Activated T-cell treated with anti-CD3 and anti-CD28 coated beads, Interleukin-2, amount 50 U/mL, for 48 hours (primary cell): ENCODE results near the gene TMEM151B.

Source experiments
- DNase-seq, 2 experiments: peaks; one replicate each; pipeline ENCODE4 v3.0.0-alpha.2; 2020

Gene TMEM151B

DNA sequence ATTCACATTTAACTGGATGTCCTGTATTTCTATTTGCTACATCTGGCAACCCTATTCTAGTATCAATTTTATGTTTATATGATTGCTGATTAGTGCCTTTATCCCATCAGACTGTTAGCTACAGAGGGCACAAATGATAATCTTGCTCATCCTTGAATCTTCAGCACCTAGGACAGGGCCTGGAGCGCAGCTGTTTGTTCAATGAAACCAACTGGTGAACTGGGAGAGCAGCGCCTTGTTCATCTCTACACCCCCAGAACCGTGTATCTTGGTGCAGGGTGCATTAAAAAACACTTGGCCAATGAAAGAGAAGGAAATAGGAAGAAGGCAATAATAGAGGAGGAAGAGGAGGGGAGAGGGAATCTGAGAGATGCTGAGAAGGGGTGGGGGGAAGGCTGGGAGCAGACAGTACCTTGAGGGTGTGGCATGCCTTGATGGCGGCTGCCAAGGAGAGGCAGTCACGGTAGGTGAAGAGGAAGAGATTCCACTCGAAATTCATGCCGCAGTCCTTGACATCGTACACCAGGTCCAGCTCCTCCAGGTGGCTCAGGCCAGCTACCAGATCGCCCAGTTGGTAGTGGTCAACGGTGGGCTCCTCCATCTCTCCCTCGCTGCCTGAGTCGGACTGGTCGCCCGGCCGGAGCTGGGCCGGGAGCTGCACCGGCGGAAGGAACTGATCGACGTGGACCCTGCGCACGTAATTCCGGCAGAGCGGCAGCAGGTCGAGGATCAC is 15.5 kb downstream of the TMEM151B start:
- DNase-seq: no peak

DNA sequence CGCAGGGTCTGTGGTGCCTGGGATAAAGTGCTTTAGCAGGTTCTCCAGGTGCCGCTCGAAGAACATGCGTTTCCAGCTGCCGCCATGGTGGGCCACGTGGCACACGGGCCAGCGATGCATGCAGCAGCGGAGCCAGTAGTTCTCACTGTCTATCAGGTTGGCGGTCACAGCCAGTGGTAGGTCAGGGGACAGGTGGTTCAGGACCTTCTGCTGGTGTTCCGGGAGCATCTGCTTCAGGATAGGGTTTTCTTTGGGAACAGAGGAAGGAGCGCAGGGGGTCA is 16.0 kb downstream of the TMEM151B start:
- DNase-seq: no peak

DNA sequence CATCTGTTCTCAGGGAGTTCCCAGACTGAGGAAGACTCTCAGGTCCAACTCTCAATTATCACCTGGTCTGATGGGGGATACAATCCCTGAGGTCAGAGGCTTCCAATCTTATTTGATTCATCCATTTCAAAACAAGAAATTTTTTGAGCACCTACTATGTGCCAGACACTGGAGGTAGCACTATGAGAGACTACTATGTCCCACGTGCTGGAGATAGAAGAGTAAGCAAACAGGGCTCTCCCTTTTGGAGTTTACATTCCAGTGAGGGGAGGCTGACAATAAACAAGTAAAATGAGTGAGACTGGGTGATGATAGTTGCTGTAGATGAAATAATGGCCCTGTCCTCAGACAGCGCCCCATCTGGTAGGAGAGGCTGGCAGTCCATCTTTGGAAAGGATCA is 16.5 kb downstream of the TMEM151B start:
- DNase-seq: no peak

- DNase-seq: no peak
These were observed 19.5 kb downstream of the TMEM151B start for GRCh38 chr6:44289726-44290260.

DNA sequence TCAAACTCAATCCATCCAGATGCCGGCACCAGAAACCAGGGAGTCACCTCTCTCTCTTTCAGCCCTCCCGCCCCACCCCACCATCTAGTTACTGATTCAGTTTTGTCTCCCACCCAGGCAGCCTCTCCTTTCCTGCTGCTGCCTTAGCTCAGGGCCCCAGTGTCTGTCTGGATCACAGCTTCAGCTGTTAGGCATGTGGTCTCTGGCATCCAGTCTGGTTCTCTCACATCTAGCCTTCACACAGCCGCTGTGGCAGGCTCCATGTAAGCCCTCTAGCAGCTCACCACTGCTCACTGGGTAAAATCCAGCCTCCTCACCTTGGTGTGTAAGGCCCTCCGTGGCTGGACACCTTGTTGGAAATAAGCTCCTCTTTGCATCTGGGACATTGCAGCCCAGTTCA is 21.6 kb downstream of the TMEM151B start:
- no peak for DNase-seq

DNA sequence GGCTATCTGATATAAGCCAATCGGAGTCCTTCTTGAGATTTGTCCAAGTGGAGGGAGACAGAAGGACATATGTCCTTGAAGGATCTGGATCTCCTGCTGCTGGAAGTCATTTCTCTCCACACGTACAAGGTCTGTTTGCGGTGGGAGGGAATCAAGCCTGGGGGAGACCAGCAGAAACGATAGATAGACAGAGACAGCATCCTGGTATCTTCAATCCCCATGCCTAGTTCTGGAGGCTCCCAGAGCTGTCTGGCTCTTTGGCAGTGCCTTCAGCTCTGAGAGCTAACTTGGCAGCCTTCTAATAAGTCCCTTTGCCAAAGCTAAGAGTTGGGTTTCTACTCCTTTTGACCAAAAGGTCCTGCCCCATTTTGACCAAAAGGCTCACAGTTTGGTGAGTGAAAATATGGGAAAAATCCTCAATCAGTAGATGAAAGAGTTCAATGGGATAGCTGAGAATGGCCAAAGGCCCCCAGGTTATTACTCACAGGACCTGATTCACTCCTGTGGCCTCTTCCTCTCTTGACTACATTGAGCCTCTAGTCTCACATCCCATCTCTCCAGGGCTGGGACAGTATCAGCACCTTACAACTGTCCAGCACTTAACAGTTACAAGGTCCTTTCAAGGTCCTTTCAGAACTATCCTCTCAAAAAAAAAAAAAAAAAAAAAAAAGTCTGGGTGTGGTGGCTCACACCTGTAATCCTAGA is 22.6 kb downstream of the TMEM151B start:
- DNase-seq: no peak

DNA sequence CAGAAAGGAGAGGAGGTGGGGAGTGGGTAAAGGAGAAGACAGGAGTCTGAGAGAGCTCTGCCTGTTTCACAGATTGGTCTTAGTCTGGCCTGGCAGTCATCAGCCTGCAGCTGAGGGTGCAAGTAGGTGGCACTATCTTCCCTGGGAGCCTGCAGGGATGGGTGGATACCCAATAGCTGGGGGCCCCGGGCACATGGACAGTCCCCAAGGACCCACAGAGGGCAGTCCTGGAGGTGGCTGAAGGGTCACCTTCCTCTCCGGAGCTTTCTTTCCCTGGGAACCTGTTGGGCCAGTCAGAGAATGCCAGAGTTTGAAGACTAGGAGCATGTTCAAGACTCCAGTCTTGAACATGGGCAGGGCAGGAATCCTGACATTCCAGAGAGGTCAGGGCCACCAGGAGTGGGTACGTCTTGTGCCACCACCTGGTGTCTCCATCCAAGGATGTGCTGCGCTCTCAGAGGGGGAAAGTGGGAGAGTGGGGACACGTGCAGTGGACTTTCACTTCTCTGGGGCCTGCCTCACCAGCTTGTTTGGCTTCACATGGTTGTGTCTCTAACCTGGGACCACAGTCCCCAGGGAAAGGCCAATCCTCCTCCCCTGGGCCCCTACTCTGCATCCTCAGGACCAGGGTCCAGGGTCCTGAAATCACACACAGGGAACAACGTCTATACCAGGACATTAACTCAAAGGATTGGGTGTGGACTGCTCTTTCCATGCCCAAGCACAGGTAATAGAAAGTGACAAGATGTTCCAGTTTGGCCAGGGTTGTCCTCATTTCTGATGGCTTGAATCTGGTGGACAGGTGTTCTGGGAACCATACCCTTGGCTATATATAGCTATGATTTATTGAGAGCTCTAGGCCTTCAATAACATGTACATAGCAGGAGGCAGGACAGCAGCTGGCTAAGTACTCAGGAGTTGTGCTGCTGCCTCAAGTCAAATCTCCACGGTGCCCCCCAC is 24.9 kb downstream of the TMEM151B start:
- DNase-seq: no peak

GRCh38 chr6:44297063-44298038 is 27.1 kb downstream of the TMEM151B start:
- peak; percentile 66 to 71 for DNase-seq

- no peak for DNase-seq
These were observed 28.0 kb downstream of the TMEM151B start for GRCh38 chr6:44298055-44298803.

DNA sequence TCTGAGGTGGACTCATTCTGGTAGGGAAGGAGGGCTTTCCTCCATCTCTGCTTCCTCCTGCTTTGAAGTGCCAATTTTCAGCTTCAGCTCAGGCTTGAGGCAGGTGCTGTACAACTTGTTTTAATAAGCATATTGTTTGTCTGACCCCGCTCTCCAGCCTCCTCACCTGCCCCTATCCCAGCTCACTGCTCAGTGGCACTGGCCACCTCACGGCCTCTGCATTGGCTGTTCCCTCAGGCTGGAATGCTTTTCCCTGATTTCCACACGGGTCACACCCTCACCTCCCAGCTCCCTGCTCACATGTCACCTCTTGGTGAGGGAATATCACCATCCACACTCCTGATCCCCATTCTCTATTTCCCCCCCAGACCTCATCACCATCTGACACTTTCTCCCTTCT is 28.6 kb downstream of the TMEM151B start:
- no peak for DNase-seq

GRCh38 chr6:44300292-44300823 is 30.1 kb downstream of the TMEM151B start:
- DNase-seq: no peak

GRCh38 chr6:44301106-44301505 is 30.9 kb downstream of the TMEM151B start:
- DNase-seq: no peak

GRCh38 chr6:44301782-44302564 is 31.7 kb downstream of the TMEM151B start:
- no peak for DNase-seq

DNA sequence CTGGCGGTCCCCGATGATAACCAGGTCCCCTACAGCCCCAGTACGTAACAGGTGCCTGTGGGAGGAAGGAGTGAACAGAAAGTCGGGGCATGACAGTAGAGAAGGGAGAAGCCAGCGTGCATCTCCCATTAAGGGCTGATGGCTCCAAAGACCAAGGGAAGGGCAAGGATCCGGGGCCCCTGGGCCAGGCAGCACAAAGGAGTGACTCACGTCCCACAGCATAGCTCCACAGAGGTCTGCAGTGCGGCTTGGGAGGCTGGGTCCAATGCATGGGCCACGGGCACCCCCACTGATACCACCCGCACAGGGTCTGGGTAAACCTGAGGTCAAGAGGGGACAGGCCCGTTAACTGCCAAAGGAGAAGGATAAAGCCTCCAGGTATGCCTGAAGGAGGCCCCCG is 32.6 kb downstream of the TMEM151B start:
- no peak for DNase-seq

GRCh38 chr6:44303842-44304241 is 33.6 kb downstream of the TMEM151B start:
- no peak for DNase-seq

DNA sequence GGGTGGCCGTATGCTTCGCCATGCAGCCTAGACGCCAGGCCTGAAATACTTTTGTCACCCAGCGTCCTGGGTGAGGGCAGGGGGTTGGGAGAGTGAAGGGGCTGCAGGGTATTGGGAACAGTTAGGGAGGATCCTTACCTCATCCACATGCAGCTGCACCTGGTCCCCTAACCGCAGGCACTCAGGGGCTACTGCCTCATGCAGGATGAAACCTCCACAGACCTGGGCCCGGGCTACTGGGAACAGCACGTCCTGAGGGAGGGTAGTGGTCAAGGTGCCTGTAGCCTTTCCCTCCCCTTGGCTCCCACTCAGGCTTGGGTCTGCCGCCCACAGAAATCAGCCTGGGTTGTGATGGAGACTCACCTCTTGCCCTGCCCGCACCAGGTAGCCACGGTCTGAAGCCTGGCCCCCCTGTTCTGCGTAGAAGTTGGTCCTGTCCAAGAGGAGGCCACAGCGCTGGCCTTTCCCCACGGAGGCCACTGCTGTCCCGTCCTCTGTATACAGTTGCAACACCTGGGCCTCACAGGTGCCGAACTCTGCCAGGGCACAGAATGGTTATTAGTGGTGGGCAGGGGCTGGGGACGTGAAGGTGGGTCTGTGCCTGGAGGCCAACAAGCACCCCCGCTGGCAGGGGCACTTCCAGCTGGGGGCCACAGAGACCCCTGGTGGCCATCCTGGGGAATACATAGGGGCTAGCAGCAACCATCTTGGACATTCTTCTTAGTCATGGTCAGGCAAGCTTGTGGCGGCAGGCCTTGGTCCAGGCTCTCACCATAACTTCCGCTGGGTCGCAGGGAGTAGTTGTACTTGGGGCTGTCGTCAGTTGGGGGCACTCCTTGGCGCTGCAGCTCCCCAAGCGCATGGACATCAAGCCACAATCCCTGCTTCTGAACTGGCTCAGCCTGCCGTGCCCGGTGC is 34.3 kb downstream of the TMEM151B start:
- peak; percentile 50 to 60 for DNase-seq

DNA sequence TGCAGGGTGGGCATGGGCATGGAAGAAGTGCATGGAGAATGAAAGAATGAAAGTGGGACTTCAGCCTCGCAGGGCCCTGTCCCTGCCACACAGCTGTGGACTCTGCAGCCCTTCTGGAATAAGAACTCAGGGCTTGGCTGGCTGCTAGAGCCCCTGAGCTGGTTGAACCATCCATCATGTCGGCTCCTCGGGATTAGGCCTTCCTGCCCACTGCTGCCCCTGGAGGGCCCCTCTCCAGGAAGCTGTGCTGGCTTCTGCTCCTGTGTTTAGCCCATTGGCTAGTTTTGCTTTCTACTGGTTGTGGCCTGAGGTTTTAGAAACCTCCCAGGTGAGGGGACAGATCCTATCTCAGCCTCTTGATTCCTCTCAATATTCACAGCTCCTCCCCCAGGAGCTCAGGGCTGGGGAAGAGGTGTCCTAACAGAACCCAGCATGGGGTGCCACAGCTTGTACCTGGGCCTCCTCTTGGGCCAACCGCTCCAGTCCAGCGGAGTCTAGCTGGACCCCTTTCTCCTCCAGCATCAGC is 35.0 kb downstream of the TMEM151B start:
- no peak for DNase-seq

- DNase-seq: no peak
These were observed 36.5 kb downstream of the TMEM151B start for GRCh38 chr6:44306710-44307109.

GRCh38 chr6:44307217-44307616 is 37.0 kb downstream of the TMEM151B start:
- DNase-seq: no peak
